ENCODE measurements around the gene SPTBN5. TPM values are rescaled to one million over a fixed set of nuclear protein-coding genes. Genes with fewer than 3 reads are reported as not detected.
A peak's percentile ranks its signal among the peaks of the same experiment; 100 is the strongest.

The SPTBN5 gene
- total RNA-seq, 2 donors from 2014 or later = 0.64 to 1.4 TPM

DNA sequence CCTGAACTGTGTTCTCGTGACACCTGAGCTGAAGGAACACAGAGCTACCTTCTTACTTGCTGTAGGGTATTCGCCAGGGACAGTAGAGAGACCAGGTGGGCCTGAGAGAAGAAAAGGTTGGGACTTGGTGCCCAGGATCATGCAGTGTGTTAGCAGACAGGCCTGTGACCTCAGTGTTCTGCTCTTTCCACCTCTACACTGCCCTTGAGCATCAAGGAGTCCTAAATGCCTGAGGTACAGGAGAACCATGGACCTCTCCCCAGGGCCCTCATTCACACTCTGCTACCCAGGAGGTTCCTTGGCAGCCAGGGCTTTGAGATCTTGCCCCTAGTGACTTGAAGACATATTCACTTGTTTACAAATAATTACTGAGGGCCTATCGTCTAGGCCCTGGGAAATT lies 88.1 kb downstream of the SPTBN5 start:
- intact Hi-C loops (cut with DNase I, micrococcal nuclease) = no loop called here
- DNase-seq = no peak
- ATAC-seq = no peak

DNA sequence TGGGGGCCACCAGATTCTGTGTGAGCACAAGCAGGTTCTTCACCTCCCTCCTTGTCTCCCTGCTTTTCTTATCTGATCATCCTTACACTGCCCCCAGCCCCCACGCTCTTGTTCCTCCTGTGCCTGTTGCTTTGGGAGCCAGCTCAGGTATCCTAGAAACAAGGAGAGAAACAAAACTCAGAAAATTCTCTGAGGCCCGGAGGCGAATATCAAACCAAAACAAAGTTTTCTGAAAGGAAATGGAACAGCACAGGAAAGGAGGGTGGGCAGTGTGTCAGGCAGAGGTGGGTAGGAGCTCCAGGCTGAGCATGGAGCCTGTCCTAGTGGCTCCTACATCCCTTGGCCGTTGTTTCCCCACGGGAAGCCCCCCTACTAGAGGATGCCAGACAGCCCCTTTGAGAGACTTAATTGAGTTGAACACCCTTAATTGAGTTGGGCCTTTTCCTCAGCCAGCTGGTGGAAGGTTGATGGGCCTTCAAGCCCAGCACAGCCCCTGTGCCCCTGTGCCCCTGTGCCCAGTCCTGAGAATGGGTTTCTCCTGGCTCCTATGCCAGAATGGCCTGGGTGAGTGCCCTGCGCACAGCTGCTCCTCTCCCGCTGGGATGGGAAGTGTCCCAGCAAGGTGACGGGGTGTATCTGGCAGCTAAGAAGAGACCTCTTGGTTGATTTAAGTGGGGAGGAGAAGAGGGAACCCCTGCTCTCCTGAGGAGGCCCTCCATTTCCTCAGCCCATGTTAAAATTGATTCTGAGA lies 88.8 kb downstream of the SPTBN5 start:
- ATAC-seq (no peak), DNase-seq (no peak)
- intact Hi-C loops (cut with DNase I, micrococcal nuclease) = no loop called here

DNA sequence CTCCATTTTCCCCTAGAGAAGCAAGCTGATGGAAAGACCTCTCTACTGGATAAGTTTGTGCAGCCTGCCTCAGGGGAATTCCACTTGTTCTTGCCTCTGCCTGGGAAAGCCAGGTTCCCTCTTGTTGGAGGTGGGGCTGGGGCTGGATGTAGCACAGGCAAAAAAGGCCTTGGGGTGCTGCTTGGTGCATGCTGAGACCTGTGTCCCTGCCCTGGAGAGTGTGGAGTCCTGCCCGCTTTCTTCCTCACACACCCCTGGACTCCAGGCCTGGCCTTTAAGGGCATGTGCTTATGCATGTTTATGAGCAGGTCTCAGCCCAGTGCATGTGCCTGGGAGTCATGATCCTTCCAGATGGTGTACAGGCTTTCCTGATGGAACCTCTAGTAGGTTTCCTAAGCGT lies 89.5 kb downstream of the SPTBN5 start:
- DNase-seq (no peak), ATAC-seq (peak; percentile 26)
- intact Hi-C loops (cut with DNase I, micrococcal nuclease) = no loop called here

DNA sequence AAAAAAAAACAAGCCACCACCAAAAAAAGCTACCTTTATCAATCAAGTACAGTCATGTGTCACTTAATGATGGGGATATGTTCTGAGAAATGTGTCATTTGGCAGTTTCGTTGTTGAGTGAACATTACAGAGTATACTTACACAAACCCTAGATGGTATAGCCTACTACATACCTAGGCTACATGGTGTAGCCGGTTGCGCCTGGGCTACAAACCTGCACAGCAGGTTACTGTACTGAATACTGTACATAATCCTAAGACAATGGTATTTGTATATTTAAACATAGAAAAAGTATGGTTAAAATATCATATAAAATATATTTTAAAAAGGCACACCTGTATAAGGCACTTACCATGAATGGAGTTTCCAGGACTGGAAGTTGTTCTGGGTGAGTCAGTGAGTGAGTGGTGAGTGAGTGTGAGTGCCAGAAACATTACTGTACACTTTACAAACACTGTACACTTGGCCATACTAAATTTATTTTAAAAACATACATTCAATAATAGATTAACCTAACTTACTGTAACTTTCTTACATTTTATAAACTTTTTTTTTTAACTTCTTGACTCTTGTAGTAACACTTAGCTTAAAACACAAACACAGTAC lies 91.9 kb downstream of the SPTBN5 start:
- ATAC-seq = no peak
- no peak for DNase-seq
- intact Hi-C loops (cut with DNase I, micrococcal nuclease) = no loop called here

DNA sequence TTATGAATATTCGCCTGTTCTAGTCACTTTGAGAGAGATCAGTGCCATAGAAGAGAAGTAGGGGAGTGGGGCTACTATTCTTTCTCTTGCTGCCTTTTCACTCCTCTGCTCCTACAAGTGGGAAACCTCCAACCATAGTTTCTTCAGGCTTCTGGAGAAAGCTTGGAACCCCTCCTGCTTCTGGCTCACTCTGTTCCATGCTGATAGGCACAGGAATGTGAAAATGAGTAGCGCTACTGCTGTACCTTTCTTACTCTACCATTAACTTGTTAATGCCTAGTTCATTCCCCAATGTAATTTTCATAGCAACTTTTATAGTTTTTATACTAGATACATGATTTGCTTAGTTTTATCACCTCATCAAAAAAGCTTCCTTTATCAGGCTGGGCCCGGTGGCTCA lies 92.7 kb downstream of the SPTBN5 start:
- DNase-seq = no peak
- intact Hi-C loops (cut with DNase I, micrococcal nuclease) = no loop called here
- ATAC-seq = no peak

DNA sequence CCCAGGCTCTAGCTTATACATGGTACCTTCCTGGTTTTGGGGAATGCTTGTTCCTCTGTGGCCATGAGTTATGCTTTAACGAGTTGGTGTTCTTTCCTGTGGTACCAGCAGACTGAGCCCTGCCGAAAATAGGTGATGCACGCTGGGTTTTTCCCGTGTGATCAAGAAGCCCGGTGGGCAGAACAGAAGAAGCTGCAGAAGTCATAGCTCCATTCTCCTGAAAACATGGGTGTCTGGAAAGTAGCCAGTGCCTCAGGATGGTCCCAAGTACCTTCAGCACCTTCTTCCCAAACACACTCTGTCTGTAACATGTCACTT lies 94.4 kb downstream of the SPTBN5 start:
- intact Hi-C loops (cut with DNase I, micrococcal nuclease) = no loop called here
- DNase-seq (no peak), ATAC-seq (no peak)

DNA sequence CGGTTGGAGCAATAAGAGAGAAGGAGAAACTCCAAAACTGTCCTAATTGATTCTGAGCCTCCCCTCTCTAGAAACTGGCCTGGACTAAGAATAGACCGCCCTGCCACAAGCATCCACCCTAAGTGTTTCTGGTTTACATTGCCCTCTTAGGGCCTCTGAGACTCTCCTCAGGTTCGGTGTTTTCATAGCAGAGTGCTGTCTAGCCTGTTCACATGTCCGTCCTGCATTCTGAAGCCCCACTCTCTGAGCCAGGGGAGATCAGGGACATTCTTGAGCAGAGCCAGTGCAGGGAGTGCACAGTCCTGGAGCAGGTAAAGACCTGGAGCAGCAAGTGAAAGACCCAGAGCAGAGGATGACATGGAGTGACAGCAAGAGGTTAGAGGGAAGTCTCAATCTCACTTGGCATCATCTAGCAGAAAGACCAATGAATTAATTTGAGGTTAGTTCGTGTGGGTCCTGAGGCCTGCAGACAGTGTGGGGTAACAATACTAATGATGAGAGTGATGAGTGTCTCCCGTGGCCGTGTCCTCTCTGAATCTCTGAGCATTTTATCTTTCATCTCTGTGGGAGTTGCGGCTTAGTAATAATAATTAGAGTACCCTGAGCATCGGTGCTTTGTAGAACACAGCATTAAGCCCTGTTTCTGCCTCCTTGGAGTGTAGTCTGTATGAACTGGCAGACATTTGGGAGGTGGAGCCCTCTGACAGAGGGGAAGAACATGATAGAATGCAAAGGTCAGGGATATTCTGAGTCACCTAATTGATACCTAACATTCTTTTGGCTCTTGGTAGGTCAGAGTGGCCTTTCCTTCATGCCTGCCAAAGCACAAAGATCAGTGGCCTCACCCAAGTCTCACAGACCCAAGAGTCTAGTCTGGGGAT lies 95.0 kb downstream of the SPTBN5 start:
- DNase-seq (no peak), ATAC-seq (peak; percentile 87)

More for the DNA sequence above, 95.0 kb downstream of the SPTBN5 start:
- intact Hi-C loops (cut with DNase I, micrococcal nuclease) = no loop called here

Small RNAs within 50 kb of the gene (microRNA-seq; reads per million reads assigned to microRNA genes)
- 0 reads per million in 2 donors for gene MIR4310

Other genes with a start within 250 kb of the SPTBN5 start
- 10 to 100 TPM; 26.9 to 28.2 TPM for gene MGA, start 233.6 kb downstream of the SPTBN5 start, total RNA-seq
- 10 to 100 TPM; 12.2 to 15.2 TPM for gene MAPKBP1, start 119.6 kb downstream of the SPTBN5 start, total RNA-seq
- gene JMJD7, start 66.0 kb downstream of the SPTBN5 start, total RNA-seq = 10 to 100 TPM in 1 of 2 donors, 1 to 10 TPM in 1; 8.4 to 10.9 TPM
- 1 to 10 TPM; 3.4 to 4.1 TPM for gene PLA2G4B, start 55.2 kb downstream of the SPTBN5 start, total RNA-seq
- gene EHD4, start 78.5 kb upstream of the SPTBN5 start, total RNA-seq = 10 to 100 TPM; 42.7 to 44.3 TPM
- not detected for gene PLA2G4E, start 127.0 kb upstream of the SPTBN5 start, total RNA-seq
- gene PLA2G4D, start 200.5 kb upstream of the SPTBN5 start, total RNA-seq = under 1 TPM; 0.18 to 0.31 TPM

Data from left colon (tissue), 2 donors.